Fibroblast of the aortic adventitia (primary cell): Measurements from ENCODE around the gene IDNK. TPM values are rescaled to one million over a fixed set of nuclear protein-coding genes. Genes with fewer than 3 reads are reported as not detected.

Experiments
- DNase-seq: peaks from one replicate; pipeline ENCODE4 v3.0.0-alpha.2; 2010; ENCODE audit warnings: low read depth
- H3K4me3 ChIP-seq: 2 replicates; pipeline ENCODE4 v1.5.1; 2011; ENCODE audit warnings: low read depth, mild to moderate bottlenecking, control low read depth, low read length, moderate library complexity
- CTCF ChIP-seq: IDR thresholded peaks from 2 replicates; pipeline ENCODE4 v1.5.1; 2011; ENCODE audit warnings: mild to moderate bottlenecking, low read length, control low read depth, inconsistent platforms; ENCODE audit not compliant: insufficient read depth
- total RNA-seq: library from RNA; depleted of rRNA; stranded (reverse); fragments of >200 nt; gene quantifications from 2 replicates; pipeline ENCODE4 v1.2.3, GENCODE V29; 2012; ENCODE audit warnings: low replicate concordance

Gene IDNK
- total RNA-seq = 6.0 and 7.6 TPM in 2 replicates

GRCh38 chr9:83622939-83623678 is at the start of gene IDNK:
Gene IDNK, plus strand, starts transcription at chr9:83623143. Its CDS starts 29 bp downstream, at chr9:83623172.
- TF ChIP-seq CTCF = no peak
- peak; percentile 50 for DNase-seq
- peak within 1 kb of the TSS; percentile 71 for H3K4me3 ChIP-seq

- TF ChIP-seq CTCF = no peak
- no peak overlapping the region for H3K4me3 ChIP-seq
- DNase-seq = no peak
Measured at GRCh38 chr9:83574482-83574881, 48.5 kb upstream of the IDNK start.

DNA sequence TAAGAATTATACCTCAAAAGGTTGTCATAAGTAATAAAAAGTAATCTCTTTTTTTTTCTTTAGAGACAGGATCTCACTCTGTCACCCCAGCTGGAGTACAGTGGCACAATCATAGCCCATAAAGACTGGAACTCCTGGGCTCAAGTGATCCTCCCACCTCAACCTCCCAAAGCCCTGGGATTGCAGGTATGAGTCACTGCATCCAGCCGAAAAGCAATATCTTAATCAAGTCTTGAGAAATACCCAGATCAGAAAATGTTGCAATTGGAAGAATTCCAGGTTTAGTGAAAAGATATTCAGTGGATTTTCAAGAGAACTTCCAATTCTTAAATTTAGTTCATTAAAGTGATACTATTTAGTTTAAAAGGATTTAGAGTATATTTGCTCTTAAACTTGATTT is 40.9 kb upstream of the IDNK start:
- no peak overlapping the region for H3K4me3 ChIP-seq
- TF ChIP-seq CTCF = no peak
- DNase-seq = peak; percentile 80

DNA sequence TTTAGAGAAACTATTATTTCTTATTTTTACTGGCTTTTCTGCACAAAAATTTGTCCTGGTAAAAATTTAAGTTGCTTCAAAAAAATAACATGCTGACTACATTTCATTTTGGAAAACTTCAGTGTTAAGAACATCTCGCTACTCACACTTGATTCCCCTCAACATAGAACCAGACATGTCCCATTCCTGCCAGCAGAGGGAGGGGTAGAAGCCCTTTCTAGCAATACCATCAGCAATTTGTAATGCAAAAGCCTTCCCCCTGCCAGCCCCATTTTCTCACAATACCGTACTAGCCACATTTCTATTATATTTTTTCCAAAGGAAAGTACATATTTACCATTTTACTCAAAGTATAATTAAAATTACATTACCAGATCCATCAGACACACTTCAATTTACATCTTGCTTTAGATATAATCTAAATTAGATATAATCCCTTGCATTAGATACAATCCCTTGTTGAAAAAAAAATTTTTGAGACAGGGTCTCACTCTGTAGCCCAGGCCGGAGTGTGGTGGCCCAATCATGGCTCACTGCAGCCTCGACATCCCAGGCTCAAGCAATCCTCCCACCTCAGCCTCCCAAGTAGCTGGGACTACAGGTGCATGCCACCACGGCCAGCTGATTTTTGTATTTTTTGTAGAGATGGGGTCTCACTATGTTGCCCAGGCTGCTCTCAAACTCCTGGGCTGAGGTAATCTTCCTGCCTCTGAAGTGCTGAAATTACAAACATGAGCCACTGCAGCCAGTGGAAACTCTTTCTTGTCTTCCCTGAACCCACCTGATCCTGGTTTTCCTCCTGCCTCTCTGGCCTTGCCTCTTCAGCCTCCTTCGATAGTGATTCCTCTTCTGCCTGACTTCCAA is 39.6 kb upstream of the IDNK start:
- TF ChIP-seq CTCF = peak; percentile 84
- no peak overlapping the region for H3K4me3 ChIP-seq
- DNase-seq = peak; percentile 77

GRCh38 chr9:83584995-83585394 is 37.9 kb upstream of the IDNK start:
- no peak for DNase-seq
- no peak for TF ChIP-seq CTCF
- no peak overlapping the region for H3K4me3 ChIP-seq

GRCh38 chr9:83588256-83588655 is 34.7 kb upstream of the IDNK start:
- no peak for TF ChIP-seq CTCF
- no peak overlapping the region for H3K4me3 ChIP-seq
- DNase-seq = peak; percentile 32
